Hematopoietic multipotent progenitor cell (in vitro differentiated cells): ENCODE data around the gene SEMA6A. TPM values are rescaled to one million over a fixed set of nuclear protein-coding genes. Genes with fewer than 3 reads are reported as not detected.

ENCODE experiments used
- DNase-seq, 3 donors: peaks; one replicate each; pipeline ENCODE4 v3.0.0-alpha.2; 2011 to 2015; ENCODE audit warnings: low read depth in 2 of 3, low spot score in 2 of 3
- total RNA-seq: library from RNA; depleted of rRNA; stranded (reverse); fragments of >200 nt; gene quantifications from one replicate; pipeline ENCODE4 v1.2.3, GENCODE V29; 2012

Gene SEMA6A
- total RNA-seq, 1 donor, result 0.27 TPM

GRCh38 chr5:116497631-116498030 is 77.0 kb downstream of the SEMA6A start:
- peak in 1 of 3 donors; percentile 35 for DNase-seq

GRCh38 chr5:116495786-116496357 is 78.8 kb downstream of the SEMA6A start:
- no peak for DNase-seq

DNA sequence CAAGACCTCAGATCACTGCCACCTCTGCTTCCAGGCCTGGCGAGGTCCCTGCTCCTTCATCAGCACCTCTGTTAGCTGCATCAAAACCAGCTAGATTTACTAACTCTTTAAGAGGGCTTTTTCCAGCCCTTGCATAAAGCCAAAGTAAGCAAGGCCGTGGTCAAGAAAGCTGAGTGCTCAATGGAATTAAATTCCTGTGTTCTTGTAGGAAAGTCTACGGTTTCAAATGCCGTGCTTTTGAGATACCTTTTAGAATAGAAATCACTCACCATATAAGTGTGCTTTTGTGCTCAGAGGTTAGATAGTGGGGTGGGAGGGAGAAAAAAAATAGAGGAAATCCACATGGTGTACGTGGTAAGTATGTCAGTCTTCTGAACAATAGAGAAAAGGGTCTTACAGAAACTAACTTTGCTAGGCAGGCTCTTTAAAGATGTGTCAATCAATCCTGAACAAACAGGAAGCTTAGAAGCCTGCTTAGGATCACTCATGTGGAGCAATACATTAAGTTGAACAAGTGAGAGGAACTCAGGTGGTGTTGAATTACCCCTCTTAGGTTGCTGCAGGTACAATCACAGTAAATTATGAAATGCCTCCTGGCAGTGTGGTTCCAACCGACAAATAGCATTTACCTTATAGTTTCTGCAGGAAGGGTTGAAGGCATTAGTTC is 79.7 kb downstream of the SEMA6A start:
- DNase-seq, result no peak

GRCh38 chr5:116492776-116493175 is 81.8 kb downstream of the SEMA6A start:
- no peak for DNase-seq

- DNase-seq, result peak in 2 of 3 donors; percentile 80 to 91
Measured at GRCh38 chr5:116492016-116492623, 82.5 kb downstream of the SEMA6A start.

DNA sequence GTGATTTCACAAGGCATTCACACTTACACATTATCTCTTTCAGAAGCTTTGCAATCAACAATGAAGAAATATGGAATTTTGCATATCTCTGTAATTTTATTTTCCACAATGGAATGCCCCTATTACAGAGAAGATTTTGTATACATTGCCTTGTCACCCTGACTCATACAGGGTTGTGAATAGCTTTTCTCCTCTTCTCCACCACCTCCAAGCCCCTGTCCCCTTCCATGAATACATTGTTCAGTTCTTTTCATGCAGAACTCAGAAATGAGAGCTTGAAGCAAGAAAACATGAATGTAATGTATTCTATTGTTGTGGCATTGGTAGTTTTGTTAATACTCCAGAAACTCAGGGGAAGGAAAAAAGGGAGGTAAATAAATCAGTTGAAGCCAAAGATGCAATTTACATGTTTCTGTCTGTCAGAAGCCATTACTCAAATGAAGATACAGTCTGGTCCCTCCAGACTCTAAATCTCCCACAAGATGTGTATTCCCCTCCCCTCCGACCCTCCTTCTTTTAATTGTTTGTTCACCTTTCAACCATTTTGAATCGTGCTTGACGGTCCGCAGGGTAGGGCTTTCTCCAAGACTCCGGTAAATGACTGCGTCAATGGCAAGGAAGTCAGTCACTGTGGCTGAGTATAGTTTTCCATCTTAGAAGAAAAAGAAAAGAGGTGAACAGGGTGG is 86.1 kb downstream of the SEMA6A start:
- no peak for DNase-seq

DNA sequence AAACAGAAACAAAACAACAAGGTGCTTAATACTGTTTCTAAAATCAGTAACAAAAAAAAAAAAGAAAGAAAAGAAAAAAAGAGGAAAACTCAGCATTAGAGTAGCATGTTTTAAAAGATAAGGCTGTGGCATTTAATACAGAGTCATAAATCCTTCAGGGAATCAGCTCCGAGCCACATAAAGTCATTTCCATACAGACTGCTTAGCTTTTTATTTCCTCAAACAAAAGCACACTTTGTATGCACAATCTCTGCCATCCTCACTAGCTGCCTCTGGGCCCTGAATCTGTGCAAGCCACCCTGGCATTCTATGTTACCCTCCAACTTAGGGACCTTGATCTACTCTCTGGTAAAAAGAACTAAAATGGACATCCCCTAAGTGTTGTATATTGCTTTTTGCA is 87.6 kb downstream of the SEMA6A start:
- DNase-seq, result peak in 2 of 3 donors; percentile 35 to 47

DNA sequence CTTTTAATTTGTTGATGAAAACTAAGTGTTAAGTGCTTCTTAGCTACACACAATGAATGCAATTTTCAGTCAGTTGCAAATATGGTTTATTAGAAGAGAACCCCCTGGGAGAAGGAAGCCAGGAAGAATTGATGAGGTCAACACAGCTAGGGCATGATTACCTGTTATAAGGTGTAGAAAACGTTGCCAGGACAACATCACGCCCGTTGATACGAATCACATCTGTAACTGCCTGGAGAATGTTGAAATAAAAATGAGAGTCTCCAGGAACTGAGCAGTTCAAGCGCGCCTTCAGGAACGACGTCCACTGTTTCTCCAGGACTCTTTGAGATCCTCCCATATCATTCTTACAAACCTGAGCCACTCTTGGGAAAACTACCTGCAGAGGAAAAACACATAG is 88.0 kb downstream of the SEMA6A start:
- DNase-seq, result no peak

DNA sequence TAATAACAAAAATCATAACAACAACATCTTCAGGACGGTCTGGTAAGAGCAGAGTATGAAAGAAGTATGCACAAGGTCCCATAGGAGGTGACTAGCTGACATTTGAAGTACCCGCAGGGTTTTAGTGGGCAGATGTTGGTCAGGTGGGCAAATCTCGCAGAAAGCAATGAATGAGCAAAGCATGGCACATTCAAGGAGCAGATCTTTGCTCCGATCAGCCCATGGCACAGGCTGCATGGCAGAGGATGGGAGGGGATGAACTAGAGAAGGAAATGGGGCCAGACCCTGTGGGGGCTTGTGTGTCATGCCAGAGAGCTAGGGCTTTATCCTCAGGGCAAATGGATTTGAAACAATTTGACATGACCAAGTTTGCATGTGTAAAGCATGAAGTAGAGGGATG is 90.0 kb downstream of the SEMA6A start:
- DNase-seq, result no peak

GRCh38 chr5:116482394-116482793 is 92.2 kb downstream of the SEMA6A start:
- no peak for DNase-seq

GRCh38 chr5:116480894-116481510 is 93.6 kb downstream of the SEMA6A start:
- DNase-seq, result no peak

DNA sequence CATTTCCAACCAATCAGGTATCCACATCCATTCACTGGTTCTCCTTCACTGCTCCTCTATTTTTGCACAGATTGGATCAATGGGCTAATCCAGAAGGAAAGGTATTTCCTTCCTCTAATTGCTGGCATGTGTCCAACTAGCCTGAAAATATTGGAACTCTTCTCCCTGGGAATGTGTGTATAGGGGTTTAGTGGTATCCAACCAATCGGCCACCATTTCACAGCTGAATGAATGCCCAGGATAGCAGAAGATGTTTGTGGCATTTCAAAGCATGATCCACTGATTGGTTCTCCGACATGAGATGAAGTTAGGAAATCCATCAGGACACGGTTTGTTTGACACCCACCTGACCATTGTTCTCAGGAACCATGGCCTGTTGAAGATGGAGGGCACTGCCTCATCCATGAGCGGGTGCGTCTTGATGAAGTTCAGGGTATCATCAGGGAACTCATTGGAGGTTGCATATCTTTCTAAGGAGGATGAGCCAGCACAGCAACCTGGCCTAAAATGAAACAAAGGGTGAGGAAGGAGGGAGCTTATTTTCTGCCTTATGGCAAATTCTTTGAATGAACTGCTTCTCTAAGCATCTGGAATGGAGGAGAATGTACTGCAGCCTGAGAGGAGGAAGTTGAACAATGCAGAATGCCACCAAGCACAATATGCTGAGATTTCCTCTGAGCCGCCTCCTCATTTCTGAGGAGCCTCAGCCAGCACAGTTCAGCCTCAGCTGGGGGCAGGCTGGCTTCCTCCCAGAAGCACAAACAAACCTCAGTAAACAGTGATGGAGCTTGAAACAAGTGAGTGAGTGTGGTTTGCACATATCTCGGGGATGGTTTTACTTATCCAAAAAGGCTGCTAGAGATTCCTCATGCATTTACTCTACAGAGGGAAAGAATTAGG is 94.6 kb downstream of the SEMA6A start:
- no peak for DNase-seq

DNA sequence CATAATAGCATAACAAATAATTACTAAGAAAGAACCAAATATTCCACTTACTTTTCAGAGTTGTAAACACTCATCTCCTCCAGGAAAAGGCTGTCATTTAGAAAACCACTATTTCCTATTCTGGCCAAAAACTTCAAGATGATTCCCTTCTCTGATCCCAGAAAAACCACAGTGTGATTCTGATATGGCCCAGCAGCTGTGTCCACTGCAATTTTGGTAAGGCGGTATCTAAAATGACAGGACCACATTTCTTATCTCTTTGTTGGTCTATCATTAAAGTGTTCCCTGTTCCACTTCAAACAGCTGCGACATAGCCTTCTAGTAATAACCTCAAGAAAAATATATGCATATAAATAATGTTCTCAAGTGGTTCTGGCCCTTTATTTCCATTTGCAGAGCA is 96.1 kb downstream of the SEMA6A start:
- peak in 2 of 3 donors; percentile 24 to 65 for DNase-seq

- DNase-seq, result peak in 1 of 3 donors; percentile 21
Measured at GRCh38 chr5:116476897-116477537, 97.6 kb downstream of the SEMA6A start.

GRCh38 chr5:116475338-116475737 is 99.3 kb downstream of the SEMA6A start:
- no peak for DNase-seq

DNA sequence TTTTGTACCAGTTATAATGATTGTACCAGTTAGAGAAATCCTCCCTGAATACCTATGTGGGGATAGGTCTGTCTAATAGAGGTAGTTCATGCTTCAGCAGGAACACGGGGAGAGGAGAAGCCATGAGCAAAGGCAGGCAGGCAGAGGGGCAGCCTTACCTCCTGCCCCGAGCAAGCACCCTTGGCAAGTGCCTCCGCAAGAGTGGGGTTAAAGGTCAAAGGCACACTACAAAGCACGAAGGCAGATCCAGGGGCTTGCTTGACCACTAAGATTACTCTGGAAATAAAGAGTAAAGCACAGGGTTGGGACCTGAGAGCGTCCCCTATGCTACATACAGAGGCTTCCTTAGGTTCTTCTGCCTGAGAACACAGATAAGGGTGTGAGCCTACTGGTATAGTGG is 100.9 kb downstream of the SEMA6A start:
- DNase-seq, result no peak

DNA sequence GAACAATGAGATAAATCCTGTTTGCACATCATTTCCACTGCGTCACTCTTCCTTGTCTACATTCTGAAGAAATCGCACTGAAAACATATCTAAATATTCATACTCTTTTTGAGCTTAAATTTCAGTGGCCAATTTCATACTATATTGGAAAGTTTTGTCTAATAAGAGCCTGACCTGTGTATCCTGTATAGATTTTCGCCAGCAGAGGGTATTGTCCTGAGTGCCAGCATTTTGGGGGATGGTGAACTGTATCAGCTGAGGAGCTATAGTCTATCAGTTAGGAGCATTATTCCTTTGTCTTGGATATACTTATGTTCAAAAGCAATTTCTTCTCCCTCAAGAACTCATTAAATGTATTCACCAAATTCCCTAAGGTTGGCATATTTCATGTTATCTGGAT is 102.3 kb downstream of the SEMA6A start:
- DNase-seq, result no peak

- no peak for DNase-seq
Measured at GRCh38 chr5:116469631-116470030, 105.0 kb downstream of the SEMA6A start.

DNA sequence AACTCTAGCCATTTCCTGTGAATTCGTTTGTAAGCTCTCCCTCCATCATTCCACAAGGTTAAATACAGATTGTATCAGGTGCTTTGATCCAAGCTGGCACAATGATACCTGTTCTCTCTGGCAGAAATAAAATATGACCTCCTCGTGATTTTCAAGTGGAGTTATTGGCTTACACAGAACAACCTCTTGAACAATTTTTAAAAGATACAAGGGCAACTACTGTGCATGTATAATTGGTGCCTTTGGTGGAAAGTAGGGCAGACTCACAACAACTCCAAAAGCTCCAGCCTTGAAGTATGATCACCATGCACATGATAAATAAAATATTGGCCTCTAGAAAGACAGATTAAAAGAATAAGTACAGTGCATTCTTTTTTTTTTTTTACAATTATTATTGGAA is 106.0 kb downstream of the SEMA6A start:
- no peak for DNase-seq

- no peak for DNase-seq
Measured at GRCh38 chr5:116467465-116467843, 107.2 kb downstream of the SEMA6A start.
